Muscle layer of colon (tissue), 2 donors: Measurements from ENCODE around the gene PMM1.
"Not testable (repeated sequence)": the region's sequence is repeated elsewhere in the genome, so short reads cannot be mapped to it uniquely, and the experiment has no call there.

Experiments used
- H3K27ac ChIP-seq: one replicate; pipeline ENCODE4 v1.7.0; 2013; ENCODE audit warnings: low read depth, mild to moderate bottlenecking, low read length, moderate library complexity
- H3K27me3 ChIP-seq, 2 donors: one replicate each; pipeline ENCODE4 v1.7.0; 2013; ENCODE audit warnings: low read length in 2 of 2, mild to moderate bottlenecking in 2 of 2; ENCODE audit not compliant: insufficient read depth in 2 of 2, control insufficient read depth in 1 of 2
- H3K36me3 ChIP-seq: one replicate; pipeline ENCODE4 v1.7.0; 2013; ENCODE audit warnings: mild to moderate bottlenecking, low read length; ENCODE audit not compliant: insufficient read depth
- H3K4me1 ChIP-seq: one replicate; pipeline ENCODE4 v1.7.0; 2013; ENCODE audit warnings: mild to moderate bottlenecking, low read length; ENCODE audit not compliant: insufficient read depth
- H3K4me3 ChIP-seq, 2 donors: one replicate each; pipeline ENCODE4 v1.7.0; 2013; ENCODE audit warnings: low read length in 2 of 2, low read depth in 1 of 2, mild to moderate bottlenecking in 1 of 2, moderate library complexity in 1 of 2
- H3K9ac ChIP-seq: one replicate; pipeline ENCODE4 v1.7.0; 2013; ENCODE audit warnings: low read length
- H3K9me3 ChIP-seq: one replicate; pipeline ENCODE4 v1.7.0; 2013; ENCODE audit warnings: mild to moderate bottlenecking, low read length
- donor health status: abdominal sarcoma.
- donor health status: Adenocarcinoma of cecum.

Gene PMM1

GRCh38 chr22:41574847-41575381 is 14.7 kb downstream of the PMM1 start:
- Histone ChIP-seq H3K36me3 (peaks cover 27% of the 10 kb centered on the region), H3K4me1 (no peaks in the 10 kb centered on the region), H3K27ac (no peak overlapping the region), H3K9me3 (no peaks in the 10 kb centered on the region), H3K27me3 (no peaks in the 10 kb centered on the region), H3K4me3 (no peak overlapping the region), H3K9ac (no peak overlapping the region)

GRCh38 chr22:41573677-41574076 is 16.0 kb downstream of the PMM1 start:
- H3K9ac ChIP-seq, result no peak overlapping the region
- H3K4me3 ChIP-seq, result no peak overlapping the region
- no peak overlapping the region for H3K27ac ChIP-seq
- no peaks in the 10 kb centered on the region for H3K4me1 ChIP-seq
- peaks cover 14% of the 10 kb centered on the region for H3K36me3 ChIP-seq
- H3K9me3 ChIP-seq, result no peaks in the 10 kb centered on the region
- H3K27me3 ChIP-seq, result no peaks in the 10 kb centered on the region

- H3K4me1 ChIP-seq, H3K4me3 ChIP-seq, H3K27me3 ChIP-seq, H3K9me3 ChIP-seq, H3K36me3 ChIP-seq, H3K9ac ChIP-seq, H3K27ac ChIP-seq: not testable (repeated sequence)
Observed at GRCh38 chr22:41572305-41572704, 17.3 kb downstream of the PMM1 start.

GRCh38 chr22:41571786-41572185 is 17.9 kb downstream of the PMM1 start:
- no peaks in the 10 kb centered on the region for H3K27me3 ChIP-seq
- no peak overlapping the region for H3K27ac ChIP-seq
- no peaks in the 10 kb centered on the region for H3K4me1 ChIP-seq
- no peaks in the 10 kb centered on the region for H3K36me3 ChIP-seq
- H3K9ac ChIP-seq, result no peak overlapping the region
- no peak overlapping the region for H3K4me3 ChIP-seq
- H3K9me3 ChIP-seq, result no peaks in the 10 kb centered on the region

GRCh38 chr22:41570221-41570620 is 19.4 kb downstream of the PMM1 start:
- H3K4me1 ChIP-seq, result peaks cover 5% of the 10 kb centered on the region
- no peaks in the 10 kb centered on the region for H3K36me3 ChIP-seq
- no peak overlapping the region for H3K9ac ChIP-seq
- no peak overlapping the region for H3K27ac ChIP-seq
- no peaks in the 10 kb centered on the region for H3K9me3 ChIP-seq
- H3K27me3 ChIP-seq, result no peaks in the 10 kb centered on the region
- H3K4me3 ChIP-seq, result no peak overlapping the region

- Histone ChIP-seq H3K9me3 (no peaks in the 10 kb centered on the region), H3K4me3 (no peak overlapping the region), H3K36me3 (no peaks in the 10 kb centered on the region), H3K9ac (no peak overlapping the region), H3K27ac (no peak overlapping the region), H3K27me3 (no peaks in the 10 kb centered on the region), H3K4me1 (peaks cover 6% of the 10 kb centered on the region)
Observed at GRCh38 chr22:41568811-41569210, 20.8 kb downstream of the PMM1 start.

- no peaks in the 10 kb centered on the region for H3K27me3 ChIP-seq
- no peaks in the 10 kb centered on the region for H3K36me3 ChIP-seq
- no peaks in the 10 kb centered on the region for H3K9me3 ChIP-seq
- H3K9ac ChIP-seq, result no peak overlapping the region
- no peak overlapping the region for H3K27ac ChIP-seq
- peaks cover 14% of the 10 kb centered on the region for H3K4me1 ChIP-seq
- H3K4me3 ChIP-seq, result no peak overlapping the region
Observed at GRCh38 chr22:41567512-41567768, 22.2 kb downstream of the PMM1 start.

GRCh38 chr22:41565403-41566054 is 24.1 kb downstream of the PMM1 start:
- no peak overlapping the region for H3K9ac ChIP-seq
- no peak overlapping the region for H3K4me3 ChIP-seq
- H3K27ac ChIP-seq, result no peak overlapping the region
- H3K4me1 ChIP-seq, result peaks cover 20% of the 10 kb centered on the region
- H3K27me3 ChIP-seq, result no peaks in the 10 kb centered on the region
- H3K36me3 ChIP-seq, result no peaks in the 10 kb centered on the region
- no peaks in the 10 kb centered on the region for H3K9me3 ChIP-seq

- H3K27me3 ChIP-seq, result no peaks in the 10 kb centered on the region
- no peak overlapping the region for H3K27ac ChIP-seq
- peaks cover 20% of the 10 kb centered on the region for H3K4me1 ChIP-seq
- H3K9ac ChIP-seq, result no peak overlapping the region
- H3K9me3 ChIP-seq, result no peaks in the 10 kb centered on the region
- no peaks in the 10 kb centered on the region for H3K36me3 ChIP-seq
- H3K4me3 ChIP-seq, result no peak overlapping the region
Observed at GRCh38 chr22:41564563-41564962, 25.1 kb downstream of the PMM1 start.

- no peak overlapping the region for H3K27ac ChIP-seq
- H3K4me3 ChIP-seq, result peak overlapping the region in 1 of 2 donors; percentile 26
- peaks cover 20% of the 10 kb centered on the region for H3K4me1 ChIP-seq
- no peaks in the 10 kb centered on the region for H3K27me3 ChIP-seq
- no peaks in the 10 kb centered on the region for H3K36me3 ChIP-seq
- peak overlapping the region; percentile 27 for H3K9ac ChIP-seq
- H3K9me3 ChIP-seq, result no peaks in the 10 kb centered on the region
Observed at GRCh38 chr22:41563051-41563711, 26.5 kb downstream of the PMM1 start.

GRCh38 chr22:41562461-41562860 is 27.2 kb downstream of the PMM1 start:
- no peaks in the 10 kb centered on the region for H3K27me3 ChIP-seq
- no peak overlapping the region for H3K27ac ChIP-seq
- no peak overlapping the region for H3K4me3 ChIP-seq
- no peaks in the 10 kb centered on the region for H3K9me3 ChIP-seq
- H3K4me1 ChIP-seq, result peaks cover 25% of the 10 kb centered on the region
- peak overlapping the region; percentile 27 for H3K9ac ChIP-seq
- no peaks in the 10 kb centered on the region for H3K36me3 ChIP-seq

GRCh38 chr22:41561788-41562187 is 27.9 kb downstream of the PMM1 start:
- no peaks in the 10 kb centered on the region for H3K27me3 ChIP-seq

More at GRCh38 chr22:41561788-41562187, 27.9 kb downstream of the PMM1 start:
- no peaks in the 10 kb centered on the region for H3K9me3 ChIP-seq
- peak overlapping the region in 1 of 2 donors; percentile 49 for H3K4me3 ChIP-seq
- peaks cover 30% of the 10 kb centered on the region for H3K4me1 ChIP-seq
- H3K36me3 ChIP-seq, result no peaks in the 10 kb centered on the region
- H3K27ac ChIP-seq, result no peak overlapping the region
- peak overlapping the region; percentile 0 for H3K9ac ChIP-seq
